WTC11 (cell line): Measurements from ENCODE around the gene PDRG1. TPM values are rescaled to one million over a fixed set of nuclear protein-coding genes. Genes with fewer than 3 reads are reported as not detected.
"Not testable (repeated sequence)": the region's sequence is repeated elsewhere in the genome, so short reads cannot be mapped to it uniquely, and the experiment has no call there.

ENCODE experiments used
- ATAC-seq: fragments of 200-7000 bp; cut with Tn5 transposase; 2 replicates; pipeline ENCODE4 v1.10.0; 2021; ENCODE audit warnings: mild to moderate bottlenecking, moderate library complexity
- CTCF ChIA-PET: fragments of 300-600 bp; sonication (Branson Sonifier 250); formaldehyde crosslinking; loops from one replicate; lab custom pipeline; 2021; ENCODE audit warnings: antibody characterized with exemption; lab: Charles Lee
- POLR2A ChIA-PET: fragments of 350-600 bp; sonication (Branson Sonifier 250); formaldehyde crosslinking; loops from one replicate; lab custom pipeline; 2021; ENCODE audit warnings: antibody characterized with exemption; lab: Charles Lee
- DNase-seq: peaks from one replicate; pipeline ENCODE4 v3.0.0; 2021; ENCODE audit warnings: low spot score
- H3K27ac Mint-ChIP-seq: 2 replicates; pipeline ENCODE4 v1.8.0; 2021; ENCODE audit warnings: mixed read lengths
- H3K27me3 Mint-ChIP-seq: 2 replicates; pipeline ENCODE4 v1.8.0; 2021; ENCODE audit warnings: low read depth, mild to moderate bottlenecking, moderate library complexity, mixed read lengths
- H3K36me3 Mint-ChIP-seq: 2 replicates; pipeline ENCODE4 v1.8.0; 2021; ENCODE audit warnings: mixed read lengths
- H3K4me1 Mint-ChIP-seq: 2 replicates; pipeline ENCODE4 v1.8.0; 2022; ENCODE audit warnings: mixed read lengths
- H3K4me3 Mint-ChIP-seq: 2 replicates; pipeline ENCODE4 v1.8.0; 2021; ENCODE audit warnings: mild to moderate bottlenecking, moderate library complexity, mixed read lengths
- H3K9me3 Mint-ChIP-seq: 2 replicates; pipeline ENCODE4 v1.8.0; 2021; ENCODE audit warnings: mixed read lengths
- AFF4 ChIP-seq: sonication (generic); formaldehyde crosslinking; IDR thresholded peaks from 2 replicates; pipeline ENCODE4 v1.8.1; 2023; ENCODE audit warnings: mild to moderate bottlenecking, missing genetic modification reagents, borderline replicate concordance
- AR ChIP-seq: fragments of 250-450 bp; sonication (Bioruptor Pico); IDR thresholded peaks from 2 replicates; pipeline ENCODE4 v1.9.0; 2021; ENCODE audit warnings: mild to moderate bottlenecking
- ATF2 ChIP-seq: sonication (generic); formaldehyde crosslinking; IDR thresholded peaks from 2 replicates; pipeline ENCODE4 v1.8.1; 2022; ENCODE audit warnings: low read depth, missing genetic modification reagents, borderline replicate concordance
- CBFB ChIP-seq: sonication (generic); formaldehyde crosslinking; IDR thresholded peaks from 2 replicates; pipeline ENCODE4 v1.8.1; 2022; ENCODE audit warnings: mild to moderate bottlenecking, low read depth, missing genetic modification reagents
- E2F4 ChIP-seq: sonication (generic); formaldehyde crosslinking; IDR thresholded peaks from 2 replicates; pipeline ENCODE4 v1.8.1; 2022; ENCODE audit warnings: low read depth, mild to moderate bottlenecking, moderate library complexity, missing genetic modification reagents, borderline replicate concordance
- FOXP1 ChIP-seq: sonication (generic); formaldehyde crosslinking; IDR thresholded peaks from 2 replicates; pipeline ENCODE4 v1.8.0; 2022; ENCODE audit warnings: missing genetic modification reagents, mild to moderate bottlenecking, moderate library complexity, borderline replicate concordance
- HMGXB4 ChIP-seq: sonication (generic); formaldehyde crosslinking; IDR thresholded peaks from 2 replicates; pipeline ENCODE4 v1.8.1; 2023; ENCODE audit warnings: mild to moderate bottlenecking, moderate library complexity, missing genetic modification reagents
- OVOL2 ChIP-seq: fragments of 250-450 bp; sonication (Bioruptor Pico); IDR thresholded peaks from 2 replicates; pipeline ENCODE4 v1.9.0; 2021; ENCODE audit warnings: mild to moderate bottlenecking, borderline replicate concordance
- SMAD4 ChIP-seq: sonication (generic); formaldehyde crosslinking; IDR thresholded peaks from 2 replicates; pipeline ENCODE4 v1.8.0; 2022; ENCODE audit warnings: mild to moderate bottlenecking, missing genetic modification reagents
- SOX15 ChIP-seq: fragments of 250-450 bp; sonication (Bioruptor Pico); IDR thresholded peaks from 2 replicates; pipeline ENCODE4 v1.9.0; 2021; ENCODE audit warnings: mild to moderate bottlenecking
- TEAD4 ChIP-seq: sonication (generic); formaldehyde crosslinking; IDR thresholded peaks from 2 replicates; pipeline ENCODE4 v1.8.0; 2022; ENCODE audit warnings: mild to moderate bottlenecking, missing genetic modification reagents
- USF1 ChIP-seq: sonication (generic); formaldehyde crosslinking; IDR thresholded peaks from 2 replicates; pipeline ENCODE4 v1.8.0; 2022; ENCODE audit warnings: mild to moderate bottlenecking, missing genetic modification reagents
- ZBTB43 ChIP-seq: sonication (generic); formaldehyde crosslinking; IDR thresholded peaks from 2 replicates; pipeline ENCODE4 v1.8.1; 2023; ENCODE audit warnings: mild to moderate bottlenecking, missing genetic modification reagents
- ZNF396 ChIP-seq: fragments of 250-450 bp; sonication (Bioruptor Pico); IDR thresholded peaks from 2 replicates; pipeline ENCODE4 v1.8.0; 2021; ENCODE audit warnings: mild to moderate bottlenecking, moderate library complexity, borderline replicate concordance
- ZNF416 ChIP-seq: fragments of 250-450 bp; sonication (Bioruptor Pico); IDR thresholded peaks from 2 replicates; pipeline ENCODE4 v1.9.0; 2021; ENCODE audit warnings: mild to moderate bottlenecking, inconsistent platforms
- total RNA-seq: library from RNA; stranded (reverse); gene quantifications from 3 replicates; pipeline ENCODE4 v1.2.3, GENCODE V29; 2021

Gene PDRG1
- total RNA-seq, 1 experiment from 2014 or later: 16.0 TPM

GRCh38 chr20:31930779-31931178 is 21.1 kb downstream of the PDRG1 start (continued):
- no peak for TF ChIP-seq ATF2 (CRISPR knock-in tag)
- no peak for TF ChIP-seq AFF4 (CRISPR knock-in tag)
- no peak for TF ChIP-seq E2F4 (CRISPR knock-in tag)

GRCh38 chr20:31929631-31930030 is 22.2 kb downstream of the PDRG1 start:
- not testable (repeated sequence) for ATAC-seq, H3K27ac Mint-ChIP-seq

GRCh38 chr20:31927627-31928159 is 24.2 kb downstream of the PDRG1 start:
- H3K27me3 Mint-ChIP-seq: peaks cover 4% of the 10 kb centered on the region; the same call in 1 of the 2 replicates
- no peak for ATAC-seq
- no peak overlapping the region for H3K27ac Mint-ChIP-seq
- H3K4me3 Mint-ChIP-seq: no peak overlapping the region
- H3K9me3 Mint-ChIP-seq: no peaks in the 10 kb centered on the region
- H3K4me1 Mint-ChIP-seq: no peaks in the 10 kb centered on the region; the same call in 1 of the 2 replicates
- TF ChIP-seq TEAD4 (CRISPR knock-in tag): no peak
- no peak for TF ChIP-seq SOX15
- TF ChIP-seq ZNF396 (CRISPR knock-in tag): no peak
- no peak for TF ChIP-seq ZBTB43 (CRISPR knock-in tag)
- no peak for TF ChIP-seq FOXP1 (CRISPR knock-in tag)
- TF ChIP-seq OVOL2 (CRISPR knock-in tag): no peak
- TF ChIP-seq CBFB (CRISPR knock-in tag): no peak
- no peak for TF ChIP-seq SMAD4 (CRISPR knock-in tag)
- POLR2A ChIA-PET: no interaction called here
- H3K36me3 Mint-ChIP-seq: no peaks in the 10 kb centered on the region
- CTCF ChIA-PET: interaction anchor here (0.8 kb wide), 1 partner anchor 8 kb away, joined by 3 read pairs; no protein-coding TSS in a partner anchor
- DNase-seq: no peak

More at GRCh38 chr20:31929631-31930030, 22.2 kb downstream of the PDRG1 start:
- CTCF ChIA-PET, H3K9me3 Mint-ChIP-seq, H3K4me1 Mint-ChIP-seq, H3K4me3 Mint-ChIP-seq, H3K27me3 Mint-ChIP-seq, H3K36me3 Mint-ChIP-seq, POLR2A ChIA-PET, DNase-seq: not testable (repeated sequence)

- H3K27ac Mint-ChIP-seq: no peak overlapping the region
- ATAC-seq (no peak), DNase-seq (no peak)
- no peak overlapping the region for H3K4me3 Mint-ChIP-seq
- CTCF ChIA-PET: interaction anchor here (0.8 to 2.7 kb wide), 2 partner anchors 9 kb away, joined by 3 to 13 read pairs; no protein-coding TSS in a partner anchor
- POLR2A ChIA-PET: interaction anchor here (0.7 kb wide), 1 partner anchor 9 kb away, joined by 3 read pairs; no protein-coding TSS in a partner anchor
- no peaks in the 10 kb centered on the region for H3K9me3 Mint-ChIP-seq
- H3K27me3 Mint-ChIP-seq: peaks cover 4% of the 10 kb centered on the region; the same call in 1 of the 2 replicates
- no peaks in the 10 kb centered on the region for H3K36me3 Mint-ChIP-seq
- no peaks in the 10 kb centered on the region; the same call in 1 of the 2 replicates for H3K4me1 Mint-ChIP-seq
- no peak for TF ChIP-seq TEAD4 (CRISPR knock-in tag)
- no peak for TF ChIP-seq AR (CRISPR knock-in tag)
- TF ChIP-seq USF1 (CRISPR knock-in tag): no peak
- no peak for TF ChIP-seq ZNF416
- no peak for TF ChIP-seq HMGXB4 (CRISPR knock-in tag)
Measured at GRCh38 chr20:31926493-31926892, 25.4 kb downstream of the PDRG1 start.
